ENCODE results near the gene ZDHHC11B.

- TF ChIP-seq CTCF (IDR thresholded peaks at IDR 0.05) (no peak), POLR2A (IDR thresholded peaks at IDR 0.05) (no peak)
Observed at GRCh38 chr5:763998-764781, 20.3 kb downstream of the ZDHHC11B start.

Data from right lobe of liver (tissue), 4 donors.